Uterus (tissue), 2 donors: ENCODE measurements around the gene PSMA8.
"Not testable (repeated sequence)": the region's sequence is repeated elsewhere in the genome, so short reads cannot be mapped to it uniquely, and the experiment has no call there.

Experiments used
- CTCF ChIP-seq, 4 experiments: fragments of 200-600 bp in 2 of 4; fragments of 450-650 bp in 2 of 4; sonication (generic) in 2 of 4; IDR thresholded peaks; one replicate each; pipeline ENCODE4 v1.5.1; 2016 to 2019; ENCODE audit warnings: antibody characterized with exemption in 4 of 4, mild to moderate bottlenecking in 2 of 4, moderate library complexity in 1 of 4
- POLR2A ChIP-seq, 2 donors: fragments of 450-650 bp; IDR thresholded peaks; one replicate each; pipeline ENCODE4 v1.6.1; 2016; ENCODE audit warnings: antibody characterized with exemption in 2 of 2, mild to moderate bottlenecking in 1 of 2, moderate library complexity in 1 of 2

GRCh38 chr18:26128192-26128591 is 5.5 kb upstream of the PSMA8 start:
- TF ChIP-seq CTCF, POLR2A (IDR thresholded peaks at IDR 0.05): not testable (repeated sequence)
